GM21526 (cell line): Measurements from ENCODE around the gene KHK.
A peak's percentile ranks its signal among the peaks of the same experiment; 100 is the strongest.

Source experiments
- ATAC-seq: cut with Tn5 transposase; IDR thresholded peaks from one replicate; pipeline ENCODE4 v1.9.1; 2021; ENCODE audit warnings: moderate library complexity; ENCODE audit not compliant: unreplicated experiment, low FRiP score

Gene KHK

GRCh38 chr2:27125104-27125503 is 38.5 kb downstream of the KHK start:
- no peak for ATAC-seq

DNA sequence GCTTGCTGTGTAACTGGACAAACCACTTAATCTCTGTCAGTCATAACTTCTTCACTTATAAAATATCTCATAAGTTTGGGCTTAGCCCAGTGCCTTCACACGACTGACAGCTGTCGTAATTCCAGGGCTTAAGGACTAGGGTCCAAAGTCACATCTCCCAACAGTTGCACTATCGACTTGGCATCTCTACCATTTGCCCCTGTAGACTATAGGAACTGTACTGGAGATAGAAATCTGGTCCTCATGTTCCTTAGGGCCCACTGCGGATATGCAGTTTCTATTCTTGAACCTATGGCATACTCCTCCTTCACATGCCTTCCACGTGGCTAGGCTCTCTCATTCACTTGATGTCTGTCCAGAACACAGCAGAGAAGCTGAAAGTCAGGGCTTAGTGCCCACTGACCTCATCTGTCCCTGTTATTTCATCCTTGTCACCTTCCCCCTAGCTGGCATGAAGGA is 39.7 kb downstream of the KHK start:
- no peak for ATAC-seq

GRCh38 chr2:27127883-27128667 is 41.5 kb downstream of the KHK start:
- no peak for ATAC-seq

DNA sequence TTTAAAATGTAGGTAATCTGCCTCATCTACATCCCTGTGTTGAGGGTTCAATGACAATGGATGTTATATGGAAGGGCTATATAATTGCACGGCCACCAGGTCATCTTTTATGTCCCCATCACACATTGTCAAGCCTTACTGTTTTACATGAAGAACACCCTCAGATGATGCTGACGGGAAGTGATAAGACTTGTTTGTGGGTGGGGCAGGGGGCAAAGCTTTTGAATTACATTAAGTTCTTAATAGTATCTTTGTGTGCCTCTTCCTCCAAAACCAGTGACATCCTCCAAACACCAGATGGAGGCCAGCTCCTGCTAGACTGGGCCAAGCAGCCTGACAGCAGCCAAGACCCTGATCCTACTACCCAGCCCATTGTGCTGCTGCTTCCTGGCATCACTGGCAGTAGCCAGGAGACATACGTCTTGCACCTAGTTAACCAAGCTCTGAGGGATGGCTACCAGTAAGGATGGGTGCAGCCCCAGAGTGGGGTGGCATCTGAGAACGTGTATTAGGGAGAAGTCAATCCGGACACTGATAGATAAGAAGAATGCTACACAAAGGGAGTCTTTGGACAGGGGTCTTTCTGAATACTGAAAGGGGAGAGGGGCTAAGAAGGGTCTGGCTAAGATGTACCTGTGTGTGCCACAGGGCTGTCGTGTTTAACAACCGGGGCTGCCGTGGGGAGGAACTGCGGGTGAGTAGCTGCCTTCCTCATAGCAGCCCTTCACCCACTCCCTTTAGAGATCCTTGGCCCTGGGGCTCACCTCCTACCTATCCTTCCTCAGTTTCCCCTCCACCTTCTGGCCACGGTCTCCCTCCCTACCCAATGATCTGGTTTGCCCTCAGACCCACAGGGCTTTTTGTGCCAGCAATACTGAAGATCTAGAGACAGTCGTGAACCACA is 42.3 kb downstream of the KHK start:
- ATAC-seq, result no peak

GRCh38 chr2:27130396-27130795 is 43.8 kb downstream of the KHK start:
- ATAC-seq, result no peak

DNA sequence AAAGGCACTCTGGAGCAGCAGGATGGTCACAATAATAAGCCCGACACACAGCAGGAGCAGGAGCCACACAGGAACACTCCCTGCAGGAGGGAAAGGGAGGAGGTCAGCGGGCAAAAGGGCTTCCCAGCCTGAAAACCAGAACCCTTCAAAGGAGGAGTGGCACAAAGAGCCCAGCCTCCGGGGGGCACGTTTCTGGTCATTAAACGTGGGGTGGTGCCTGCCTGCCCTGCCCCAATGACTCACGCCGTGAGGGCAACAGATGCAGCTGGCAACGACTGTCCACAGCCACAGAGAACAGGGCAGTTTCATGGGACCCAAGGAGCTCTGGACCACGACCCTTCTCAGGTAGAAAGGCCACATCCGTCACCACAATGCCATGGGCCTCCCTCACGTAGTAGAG is 44.9 kb downstream of the KHK start:
- ATAC-seq, result no peak

GRCh38 chr2:27133195-27133875 is 46.8 kb downstream of the KHK start:
- ATAC-seq, result no peak

DNA sequence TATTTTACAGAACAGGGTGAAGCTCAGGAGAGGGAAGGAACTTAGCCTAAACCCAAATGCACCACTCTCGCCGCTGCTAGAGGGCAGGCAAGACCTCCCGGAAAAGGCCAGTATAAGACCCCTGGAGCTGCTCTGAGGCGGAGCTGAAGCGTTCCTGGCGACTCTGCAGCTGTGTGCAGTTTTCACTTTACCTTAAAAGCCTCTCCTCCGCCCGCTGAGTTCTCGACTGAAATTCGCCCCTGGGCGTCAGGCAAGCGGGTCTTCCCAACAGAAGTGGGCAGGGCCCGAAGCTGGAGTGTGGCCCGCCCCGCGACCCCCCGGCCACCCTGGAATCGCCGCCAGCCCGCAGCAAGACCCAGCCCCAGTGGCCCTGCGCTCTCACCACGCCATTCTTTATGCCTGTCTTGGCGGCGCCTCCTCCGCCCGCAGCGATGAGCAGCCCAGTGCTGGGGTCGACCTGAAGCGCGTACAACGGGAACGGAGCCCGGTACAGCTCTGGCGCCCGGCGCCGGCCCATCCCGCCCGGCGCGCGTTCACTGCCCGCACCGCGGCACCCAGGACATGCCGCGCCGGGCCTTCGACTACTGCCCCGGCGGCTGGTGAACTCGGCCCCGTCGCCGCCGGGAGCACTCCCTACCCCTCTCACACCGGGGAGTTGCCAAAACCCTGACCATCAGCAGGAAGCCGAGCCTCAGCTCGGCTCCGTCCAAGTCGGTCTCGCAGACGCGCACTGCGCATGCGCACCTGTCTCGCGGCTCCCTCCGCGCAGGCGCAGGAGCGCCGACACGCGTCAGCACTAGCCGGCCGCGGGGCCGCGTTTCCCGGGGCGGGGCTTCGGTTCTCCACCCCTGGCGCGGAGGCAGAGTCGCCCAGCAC is 47.6 kb downstream of the KHK start, which contains the start of gene PREB:
Gene PREB, minus strand, starts transcription at position 732 of the 876 bp plus-strand sequence. Its CDS starts 215 bp downstream, at position 517.
- ATAC-seq, result peak; percentile 69

DNA sequence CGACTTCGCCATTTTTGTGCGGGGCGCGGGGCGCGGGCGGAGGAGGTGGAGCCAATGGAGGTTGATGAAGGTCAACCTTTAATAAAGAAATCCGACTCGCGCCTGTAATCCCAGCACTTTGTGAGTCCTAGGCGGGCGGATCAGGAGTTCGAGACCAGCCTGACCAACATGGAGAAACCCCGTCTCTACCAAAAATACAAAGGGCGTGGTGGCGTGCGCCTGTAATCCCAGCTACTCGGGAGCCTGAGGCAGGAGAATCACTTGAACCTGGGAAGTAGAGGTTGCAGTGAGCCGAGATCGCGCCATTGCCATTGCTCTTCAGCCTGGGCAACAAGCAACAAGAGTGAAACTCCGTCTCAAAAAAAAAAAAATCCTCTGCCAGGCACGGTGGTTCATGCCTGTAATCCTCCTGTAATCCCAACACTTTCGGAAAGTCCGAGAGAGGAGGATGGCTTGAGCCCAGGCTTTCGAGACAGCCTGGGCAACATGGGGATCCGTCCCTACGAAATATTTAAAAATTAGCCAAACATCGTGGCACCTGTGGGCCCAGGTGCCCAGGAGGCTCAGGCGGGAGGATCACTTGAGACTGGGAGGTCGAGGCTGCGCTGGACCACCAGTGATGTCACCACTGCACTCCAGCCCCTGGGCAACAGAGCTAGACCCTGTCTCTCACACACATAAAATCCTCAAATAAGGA is 48.4 kb downstream of the KHK start:
- no peak for ATAC-seq

- no peak for ATAC-seq
These were observed 48.9 kb downstream of the KHK start for GRCh38 chr2:27135478-27135955.

GRCh38 chr2:27136751-27137150 is 50.2 kb downstream of the KHK start:
- no peak for ATAC-seq

DNA sequence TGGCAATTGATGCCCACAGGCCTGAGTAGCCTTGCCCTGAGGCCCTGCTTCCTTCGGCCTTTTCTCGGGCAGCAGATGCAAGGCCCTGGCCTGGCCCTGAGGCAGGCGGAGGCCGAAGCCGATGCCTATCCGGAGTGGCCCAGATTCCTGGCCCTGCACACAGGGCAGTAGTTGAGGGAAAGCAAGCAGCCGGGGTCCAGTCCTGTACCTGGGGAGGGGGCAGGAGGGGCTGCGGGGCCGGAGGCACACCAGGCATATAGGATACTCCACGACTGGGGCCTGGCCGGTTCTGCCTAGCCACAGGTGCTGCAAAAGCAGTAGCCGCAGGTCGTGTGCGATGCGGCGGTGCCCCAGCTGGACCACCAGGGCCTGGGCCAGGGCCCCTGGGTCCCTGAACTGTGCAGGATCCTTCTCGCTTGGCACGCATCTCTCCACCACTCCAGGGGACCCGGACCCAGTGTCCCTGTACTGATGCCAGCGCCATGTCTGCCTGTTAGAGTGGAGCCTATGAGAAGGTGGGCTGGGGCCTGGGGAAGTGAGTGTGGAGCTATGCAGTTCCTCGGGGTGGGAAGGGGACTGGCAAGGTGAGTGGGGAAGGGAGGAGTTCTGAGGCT is 50.9 kb downstream of the KHK start:
- ATAC-seq, result no peak

DNA sequence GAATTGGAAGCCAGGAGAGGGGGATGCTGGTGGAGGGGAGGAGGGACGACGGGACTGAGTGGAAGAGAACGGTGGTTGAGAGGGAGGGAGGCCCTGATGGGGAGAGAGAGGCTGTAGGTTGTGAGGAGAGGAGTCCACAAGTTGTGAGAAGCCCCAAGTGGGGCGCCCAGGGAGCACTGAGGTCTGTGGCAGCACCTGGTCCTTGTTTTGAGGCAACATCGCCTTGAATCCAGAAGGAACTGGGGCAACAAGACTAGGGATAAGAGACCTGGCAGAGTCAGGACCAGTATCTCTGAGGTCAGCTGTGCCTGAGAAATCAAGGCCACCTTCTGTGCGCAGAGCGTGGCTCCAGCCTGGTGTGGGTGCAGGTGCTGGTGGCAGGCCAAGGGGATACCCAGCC is 51.5 kb downstream of the KHK start:
- no peak for ATAC-seq

GRCh38 chr2:27139310-27139709 is 52.7 kb downstream of the KHK start, which contains the start of gene PRR30:
TSS of gene PRR30 (minus strand) at chr2:27139410. CDS start at chr2:27138329, 1,081 bp downstream.
- no peak for ATAC-seq

- no peak for ATAC-seq
These were observed 56.7 kb downstream of the KHK start for GRCh38 chr2:27143285-27143684.

DNA sequence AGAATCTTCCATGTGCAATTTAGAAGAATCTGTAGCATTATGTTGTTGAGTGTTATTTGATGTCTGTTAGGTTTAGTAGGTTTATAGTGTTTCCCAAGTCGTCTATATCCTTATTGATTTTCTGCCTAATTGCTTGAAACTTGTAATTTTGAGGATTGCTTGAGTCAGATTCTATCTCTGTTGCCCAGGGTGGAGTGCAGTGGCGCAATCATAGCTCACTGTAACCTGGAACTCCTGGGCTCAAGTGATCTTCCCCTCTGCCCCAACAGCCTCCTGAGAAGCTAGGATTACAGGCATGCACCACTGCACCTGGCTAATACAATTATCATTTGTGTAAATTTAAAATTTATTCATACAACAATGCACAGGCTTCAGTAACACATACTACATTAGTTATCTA is 59.1 kb downstream of the KHK start:
- no peak for ATAC-seq

GRCh38 chr2:27147935-27148334 is 61.4 kb downstream of the KHK start:
- no peak for ATAC-seq

DNA sequence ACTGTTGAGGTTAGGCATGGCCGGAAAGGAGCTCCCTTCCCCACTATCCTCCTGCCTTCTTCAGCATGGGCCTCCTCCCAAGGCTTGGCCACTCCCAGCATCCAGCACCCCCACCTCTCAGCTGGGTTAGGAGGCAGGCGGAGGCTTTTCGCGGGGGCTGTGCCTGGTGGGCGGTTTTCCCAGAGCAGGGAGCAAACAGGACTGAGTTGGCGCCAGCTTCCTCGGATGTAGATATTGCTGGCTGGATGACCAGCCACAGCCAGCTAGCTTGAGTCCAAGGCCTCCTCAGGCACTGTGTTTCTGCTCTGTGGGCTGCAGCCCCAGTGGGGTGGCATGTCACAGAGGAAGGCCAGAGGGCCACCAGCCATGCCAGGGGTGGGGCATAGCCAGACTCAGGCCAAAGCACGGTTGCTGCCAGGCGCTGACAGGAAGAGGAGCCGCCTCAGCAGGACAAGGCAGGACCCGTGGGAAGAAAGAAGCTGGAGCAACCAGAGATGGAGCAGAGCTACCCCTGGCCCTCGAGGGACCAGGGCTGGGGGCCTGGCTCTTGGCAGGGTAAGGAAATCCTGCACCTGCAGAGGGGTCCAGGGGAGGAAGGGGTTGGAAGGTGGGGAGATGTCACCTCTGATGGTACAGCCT is 62.3 kb downstream of the KHK start, which contains the start of gene TCF23:
Gene TCF23, plus strand, starts transcription at position 204 of the 639 bp plus-strand sequence. Its CDS starts 130 bp downstream, at position 334.
- ATAC-seq, result no peak
